GM19351 (cell line): Measurements from ENCODE around the gene BRCA2.

Source experiments
- ATAC-seq: cut with Tn5 transposase; IDR thresholded peaks from one replicate; pipeline ENCODE4 v1.9.1; 2021; ENCODE audit warnings: mild to moderate bottlenecking, moderate library complexity; ENCODE audit not compliant: unreplicated experiment

The BRCA2 gene, protein sequence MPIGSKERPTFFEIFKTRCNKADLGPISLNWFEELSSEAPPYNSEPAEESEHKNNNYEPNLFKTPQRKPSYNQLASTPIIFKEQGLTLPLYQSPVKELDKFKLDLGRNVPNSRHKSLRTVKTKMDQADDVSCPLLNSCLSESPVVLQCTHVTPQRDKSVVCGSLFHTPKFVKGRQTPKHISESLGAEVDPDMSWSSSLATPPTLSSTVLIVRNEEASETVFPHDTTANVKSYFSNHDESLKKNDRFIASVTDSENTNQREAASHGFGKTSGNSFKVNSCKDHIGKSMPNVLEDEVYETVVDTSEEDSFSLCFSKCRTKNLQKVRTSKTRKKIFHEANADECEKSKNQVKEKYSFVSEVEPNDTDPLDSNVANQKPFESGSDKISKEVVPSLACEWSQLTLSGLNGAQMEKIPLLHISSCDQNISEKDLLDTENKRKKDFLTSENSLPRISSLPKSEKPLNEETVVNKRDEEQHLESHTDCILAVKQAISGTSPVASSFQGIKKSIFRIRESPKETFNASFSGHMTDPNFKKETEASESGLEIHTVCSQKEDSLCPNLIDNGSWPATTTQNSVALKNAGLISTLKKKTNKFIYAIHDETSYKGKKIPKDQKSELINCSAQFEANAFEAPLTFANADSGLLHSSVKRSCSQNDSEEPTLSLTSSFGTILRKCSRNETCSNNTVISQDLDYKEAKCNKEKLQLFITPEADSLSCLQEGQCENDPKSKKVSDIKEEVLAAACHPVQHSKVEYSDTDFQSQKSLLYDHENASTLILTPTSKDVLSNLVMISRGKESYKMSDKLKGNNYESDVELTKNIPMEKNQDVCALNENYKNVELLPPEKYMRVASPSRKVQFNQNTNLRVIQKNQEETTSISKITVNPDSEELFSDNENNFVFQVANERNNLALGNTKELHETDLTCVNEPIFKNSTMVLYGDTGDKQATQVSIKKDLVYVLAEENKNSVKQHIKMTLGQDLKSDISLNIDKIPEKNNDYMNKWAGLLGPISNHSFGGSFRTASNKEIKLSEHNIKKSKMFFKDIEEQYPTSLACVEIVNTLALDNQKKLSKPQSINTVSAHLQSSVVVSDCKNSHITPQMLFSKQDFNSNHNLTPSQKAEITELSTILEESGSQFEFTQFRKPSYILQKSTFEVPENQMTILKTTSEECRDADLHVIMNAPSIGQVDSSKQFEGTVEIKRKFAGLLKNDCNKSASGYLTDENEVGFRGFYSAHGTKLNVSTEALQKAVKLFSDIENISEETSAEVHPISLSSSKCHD (N-terminal part only)

DNA sequence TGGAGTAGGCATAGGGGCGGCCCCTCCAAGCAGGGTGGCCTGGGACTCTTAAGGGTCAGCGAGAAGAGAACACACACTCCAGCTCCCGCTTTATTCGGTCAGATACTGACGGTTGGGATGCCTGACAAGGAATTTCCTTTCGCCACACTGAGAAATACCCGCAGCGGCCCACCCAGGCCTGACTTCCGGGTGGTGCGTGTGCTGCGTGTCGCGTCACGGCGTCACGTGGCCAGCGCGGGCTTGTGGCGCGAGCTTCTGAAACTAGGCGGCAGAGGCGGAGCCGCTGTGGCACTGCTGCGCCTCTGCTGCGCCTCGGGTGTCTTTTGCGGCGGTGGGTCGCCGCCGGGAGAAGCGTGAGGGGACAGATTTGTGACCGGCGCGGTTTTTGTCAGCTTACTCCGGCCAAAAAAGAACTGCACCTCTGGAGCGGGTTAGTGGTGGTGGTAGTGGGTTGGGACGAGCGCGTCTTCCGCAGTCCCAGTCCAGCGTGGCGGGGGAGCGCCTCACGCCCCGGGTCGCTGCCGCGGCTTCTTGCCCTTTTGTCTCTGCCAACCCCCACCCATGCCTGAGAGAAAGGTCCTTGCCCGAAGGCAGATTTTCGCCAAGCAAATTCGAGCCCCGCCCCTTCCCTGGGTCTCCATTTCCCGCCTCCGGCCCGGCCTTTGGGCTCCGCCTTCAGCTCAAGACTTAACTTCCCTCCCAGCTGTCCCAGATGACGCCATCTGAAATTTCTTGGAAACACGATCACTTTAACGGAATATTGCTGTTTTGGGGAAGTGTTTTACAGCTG lies at the start of gene BRCA2, which contains the start of gene ZAR1L:
Gene BRCA2 (plus strand): TSS at position 271 of the 790 bp plus-strand sequence. CDS start 953 bp downstream, outside the sequence.
Gene ZAR1L (minus strand): TSS at position 126 of the 790 bp plus-strand sequence. CDS start 3,438 bp downstream, outside the sequence.
- ATAC-seq, result peak; percentile 92

DNA sequence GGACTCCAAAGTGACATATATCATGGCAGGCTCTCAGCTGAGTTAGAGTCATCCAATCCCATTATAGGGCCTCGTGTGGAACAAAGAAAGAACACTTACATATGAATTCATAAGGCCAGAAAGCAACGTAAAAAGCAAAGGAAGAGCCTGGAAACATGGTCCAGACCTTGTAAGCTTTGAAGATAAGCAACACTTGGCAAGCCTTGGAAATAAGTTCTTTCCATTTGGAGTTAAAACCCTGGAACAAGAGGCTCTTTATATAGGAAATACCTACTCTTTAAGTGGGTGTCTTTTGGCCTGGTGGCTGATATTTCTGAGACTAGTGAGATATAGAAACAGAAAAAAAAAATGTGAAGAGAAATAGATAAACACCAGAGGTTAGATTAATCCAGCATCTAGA lies 49.6 kb upstream of the BRCA2 start:
- ATAC-seq, result no peak

DNA sequence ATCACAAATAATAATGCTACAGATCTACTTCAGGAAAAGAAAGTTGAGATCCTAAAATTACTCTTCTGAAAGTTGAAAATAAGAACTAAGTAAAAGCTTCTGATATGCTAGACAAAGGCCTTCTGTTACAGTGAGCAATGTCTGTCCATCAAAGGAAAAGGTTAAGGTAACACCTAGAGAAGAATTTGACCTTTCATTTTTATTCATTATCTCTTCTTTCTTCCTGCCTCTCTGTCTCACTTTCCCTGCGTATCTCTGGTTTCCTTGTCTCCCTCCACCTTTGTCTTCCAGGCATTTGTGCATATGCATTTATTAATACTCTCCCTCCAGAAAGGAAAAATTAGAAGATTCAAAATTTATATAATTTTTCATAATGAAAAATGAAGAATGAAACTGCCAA lies 49.2 kb upstream of the BRCA2 start:
- ATAC-seq, result no peak

DNA sequence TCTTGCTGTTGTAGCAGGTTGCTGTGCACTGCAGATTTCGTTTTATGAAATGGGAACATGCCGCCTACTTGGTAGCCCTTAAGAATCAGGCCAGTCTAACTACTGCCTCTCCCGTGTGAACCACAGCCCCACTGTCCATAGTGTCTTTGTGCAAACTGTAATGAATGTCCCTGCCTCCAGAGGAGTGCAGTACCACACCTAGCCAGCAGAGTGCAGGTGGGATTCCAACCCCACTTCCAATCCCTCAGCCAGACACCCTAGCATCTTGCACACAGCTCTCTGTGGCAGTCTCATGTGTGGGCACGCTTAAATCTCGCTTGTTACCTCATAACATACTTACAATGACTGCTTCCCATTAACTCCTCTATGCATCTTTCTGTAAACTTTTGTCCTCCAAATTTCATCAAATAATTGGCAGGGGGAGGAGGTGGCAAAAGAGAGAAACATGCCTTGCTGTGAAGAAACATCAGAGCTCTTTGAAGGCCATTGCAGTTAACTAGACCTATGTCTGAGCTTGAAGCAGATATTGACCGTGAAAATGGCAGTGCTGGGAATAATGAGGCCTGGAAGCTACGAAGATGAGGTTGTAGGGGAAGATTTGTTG lies 47.4 kb upstream of the BRCA2 start:
- peak; percentile 96 for ATAC-seq

DNA sequence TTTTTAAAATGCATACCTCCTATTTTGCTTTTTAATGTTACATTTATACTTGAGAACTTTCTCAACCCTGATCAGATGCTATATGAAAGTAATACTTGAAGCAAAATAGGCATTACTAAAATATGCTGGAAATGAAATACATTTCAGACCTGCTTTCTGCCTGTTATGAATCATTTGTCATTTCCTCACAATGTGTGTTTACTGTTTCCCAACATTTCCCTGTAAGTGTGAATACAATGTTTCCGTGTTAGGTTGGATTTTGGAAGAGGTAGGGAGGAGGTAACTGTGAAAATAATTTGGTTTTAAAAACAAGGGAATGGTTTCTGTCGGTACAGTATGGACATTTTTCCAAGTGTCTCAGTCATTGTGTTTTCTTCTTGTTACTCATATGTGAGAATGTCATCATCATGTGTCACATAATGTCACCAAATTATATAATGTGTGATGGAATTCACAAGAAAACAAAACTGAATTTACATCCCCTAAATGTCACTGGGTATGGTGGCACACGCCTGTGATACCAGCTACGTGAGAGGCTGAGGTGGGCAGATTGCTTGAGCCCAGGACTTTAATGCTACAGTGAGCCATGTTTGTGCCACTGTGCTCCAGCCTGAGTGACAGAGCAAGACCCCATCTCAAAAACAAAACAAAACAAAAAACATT lies 43.2 kb upstream of the BRCA2 start:
- no peak for ATAC-seq

DNA sequence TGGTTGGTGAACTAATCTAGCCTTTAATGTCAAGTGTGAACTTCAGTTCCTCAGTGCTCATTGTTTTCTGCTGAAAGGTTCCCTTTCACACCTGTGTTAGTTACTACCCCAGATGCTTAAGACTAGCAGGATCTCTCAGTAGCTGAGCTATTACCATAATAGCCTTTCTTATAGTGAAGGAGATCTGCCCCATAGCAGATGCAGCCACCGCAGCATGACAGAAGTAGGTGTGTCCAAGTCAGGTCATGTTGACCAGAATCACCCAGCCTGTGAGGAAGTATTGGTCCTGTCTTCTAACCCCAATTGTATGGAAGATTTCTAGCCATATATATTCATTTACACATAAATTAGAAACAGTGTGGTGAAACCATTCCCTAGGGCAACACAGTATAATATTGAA lies 37.5 kb upstream of the BRCA2 start:
- ATAC-seq, result peak; percentile 71

DNA sequence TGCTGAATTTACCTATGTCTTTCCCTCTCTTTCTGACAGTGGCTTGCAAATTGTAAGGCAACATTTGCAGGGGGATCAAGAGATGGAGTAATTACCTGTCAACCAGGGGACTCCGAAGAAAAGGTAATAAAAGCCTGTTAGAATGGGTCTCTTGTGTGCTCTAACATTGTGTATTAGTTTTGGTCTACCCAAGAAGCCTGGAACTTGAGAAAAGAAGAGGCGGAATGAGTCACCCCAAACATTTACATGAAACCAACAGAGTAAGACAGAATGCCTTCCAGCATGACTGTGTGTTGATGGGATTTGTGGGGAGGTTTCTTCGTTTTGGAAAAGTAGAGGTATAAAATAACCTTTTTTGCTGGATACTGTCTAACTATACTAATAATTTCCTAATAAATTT lies 36.9 kb upstream of the BRCA2 start:
- ATAC-seq, result peak; percentile 87

DNA sequence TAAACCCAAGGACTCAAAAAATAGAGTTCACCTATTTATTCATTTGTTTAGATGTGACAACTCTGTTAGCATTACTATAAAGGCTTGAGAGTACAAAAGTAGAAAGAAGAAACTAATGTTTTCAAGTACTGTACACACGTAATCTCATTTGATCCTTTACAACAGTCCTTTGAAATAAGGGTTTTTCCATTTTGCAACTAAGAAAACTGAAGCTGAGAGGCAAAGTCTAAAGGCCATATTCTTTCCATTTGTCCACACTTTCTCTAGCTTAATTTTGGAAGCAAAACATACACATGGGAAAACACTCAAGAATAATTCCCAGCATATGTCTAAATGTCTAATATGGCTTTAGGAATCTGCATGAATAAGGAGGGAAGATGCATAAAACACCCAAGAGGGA lies 34.2 kb upstream of the BRCA2 start:
- ATAC-seq, result no peak

DNA sequence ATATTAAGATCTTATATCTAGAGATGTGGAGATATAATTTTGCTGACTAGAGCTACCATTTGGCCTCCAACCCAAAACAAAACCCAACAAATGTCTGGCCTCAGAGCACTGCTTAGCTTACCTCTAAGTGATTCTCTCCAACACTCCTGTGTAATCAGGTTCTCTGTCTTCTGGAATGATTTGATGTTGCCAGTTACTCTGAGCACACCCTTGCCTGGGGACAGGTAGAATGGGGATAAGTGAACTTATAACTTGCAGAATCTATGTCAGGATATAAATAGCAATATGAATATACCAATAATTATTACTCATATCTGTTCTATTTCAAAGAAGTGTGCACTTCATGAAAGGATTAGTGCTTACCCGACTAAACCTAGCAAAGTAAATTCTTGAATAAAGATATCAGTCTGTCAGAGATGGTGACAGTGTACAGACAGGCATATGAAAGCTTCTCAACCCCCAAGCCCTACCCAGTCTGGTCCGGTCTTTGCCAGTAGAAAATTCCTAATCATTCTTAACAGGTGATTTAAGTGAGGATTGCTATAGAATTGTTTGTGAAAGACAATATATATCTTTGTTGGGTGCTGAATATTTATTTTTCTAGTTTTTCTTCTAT lies 33.1 kb upstream of the BRCA2 start:
- no peak for ATAC-seq

DNA sequence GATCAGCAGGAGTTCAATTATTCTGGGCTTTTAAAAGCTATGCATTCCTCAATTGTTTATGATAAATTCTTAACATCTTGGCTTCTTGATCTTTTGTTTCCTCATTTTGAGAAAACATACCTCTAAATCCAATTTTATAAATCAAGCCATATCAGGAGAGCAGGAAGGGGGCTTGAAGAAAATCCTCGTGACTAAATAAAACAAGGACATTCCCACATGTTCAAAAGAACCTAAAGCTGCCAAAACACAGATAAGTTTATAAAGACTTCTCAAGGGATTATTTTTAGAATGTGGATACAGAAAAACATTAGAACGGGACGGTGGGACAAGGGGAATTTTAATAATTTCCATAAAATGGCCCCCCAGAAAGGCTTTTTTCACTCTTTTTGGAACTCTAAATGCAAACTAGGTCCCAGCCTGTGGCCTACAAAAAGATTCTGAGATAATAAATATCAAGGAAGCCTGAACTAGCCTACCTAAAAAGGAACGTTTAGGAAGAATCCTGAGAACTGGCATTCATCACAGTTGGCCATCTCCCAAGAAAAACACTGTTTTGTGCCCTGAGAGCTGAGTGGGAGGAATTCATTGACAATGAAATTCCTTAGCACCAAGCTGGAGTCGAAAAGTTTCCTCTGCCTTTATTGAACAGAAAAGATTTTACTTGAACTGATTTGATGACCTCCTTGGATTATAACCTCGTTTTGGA lies 30.2 kb upstream of the BRCA2 start:
- ATAC-seq, result no peak

DNA sequence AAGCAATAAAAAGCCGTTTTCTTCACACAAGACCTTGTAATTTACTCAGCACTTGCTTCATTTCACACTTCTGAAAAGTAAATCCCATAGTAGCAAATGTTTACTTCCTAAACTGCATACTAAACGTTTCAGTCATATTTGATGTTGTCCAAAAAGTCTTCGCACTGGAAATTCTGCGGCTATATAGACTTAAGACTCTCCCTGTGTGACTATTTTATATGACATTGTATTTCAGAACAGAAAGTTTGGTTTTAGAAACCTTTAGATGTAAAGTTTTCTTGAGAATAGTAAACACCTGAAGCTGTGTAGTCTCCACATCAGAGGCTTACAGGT lies 29.7 kb upstream of the BRCA2 start:
- ATAC-seq, result no peak

DNA sequence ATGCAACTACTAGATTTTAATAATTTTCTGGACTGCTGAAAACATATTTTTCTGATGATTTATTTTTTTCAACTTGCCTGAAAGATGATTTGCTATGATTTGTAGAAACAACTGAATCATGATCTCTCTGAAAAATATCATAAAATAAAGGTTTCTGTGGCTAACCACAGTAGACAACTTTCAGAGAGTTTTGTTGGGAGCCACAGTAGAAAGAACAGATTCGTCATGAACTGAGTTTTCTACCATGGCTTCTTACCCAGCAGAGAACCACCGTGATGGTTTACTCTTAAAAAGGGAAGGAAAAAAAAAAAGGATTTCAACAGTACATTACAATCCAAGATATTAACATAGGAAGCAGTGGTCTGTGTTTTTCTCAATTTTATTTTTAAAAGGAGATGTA lies 18.1 kb upstream of the BRCA2 start:
- no peak for ATAC-seq

DNA sequence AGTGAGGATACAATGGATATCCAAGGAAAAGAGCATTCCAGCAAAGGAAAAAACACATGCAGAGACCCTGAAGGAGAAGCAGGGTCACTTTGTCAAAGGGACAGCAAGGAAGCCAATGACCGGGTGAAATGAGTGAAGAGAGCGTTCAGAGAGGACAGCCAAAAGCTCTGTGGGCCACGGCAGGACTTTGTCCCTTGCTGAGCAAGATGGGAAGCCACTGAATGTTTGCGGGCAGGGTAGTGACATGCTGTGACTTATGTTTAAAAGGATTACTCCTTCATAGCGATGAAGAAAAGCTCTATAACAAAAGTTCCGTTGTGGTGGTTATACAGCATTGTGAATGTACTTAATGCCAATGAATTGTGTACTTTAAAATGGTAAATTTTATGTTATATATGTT lies 16.6 kb upstream of the BRCA2 start:
- ATAC-seq, result no peak

DNA sequence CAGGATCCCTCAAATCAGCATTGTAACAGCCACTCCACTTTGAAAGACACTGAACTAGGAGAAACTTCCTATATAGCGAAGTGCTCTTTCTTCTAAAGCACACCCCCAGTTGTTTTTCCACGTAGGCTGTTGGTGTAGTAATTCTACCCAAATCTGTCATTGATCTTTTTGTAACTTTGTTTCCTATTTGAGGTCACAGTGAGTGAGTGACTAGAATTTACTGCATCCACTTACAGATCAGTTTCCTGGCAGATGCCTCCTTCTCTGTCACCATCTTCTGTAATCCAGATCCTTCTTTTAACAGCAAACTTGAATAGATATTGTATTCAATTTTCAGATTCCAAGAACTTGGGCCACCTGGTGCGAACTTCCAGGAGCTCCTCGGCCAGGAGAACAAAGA lies 15.4 kb upstream of the BRCA2 start:
- no peak for ATAC-seq

DNA sequence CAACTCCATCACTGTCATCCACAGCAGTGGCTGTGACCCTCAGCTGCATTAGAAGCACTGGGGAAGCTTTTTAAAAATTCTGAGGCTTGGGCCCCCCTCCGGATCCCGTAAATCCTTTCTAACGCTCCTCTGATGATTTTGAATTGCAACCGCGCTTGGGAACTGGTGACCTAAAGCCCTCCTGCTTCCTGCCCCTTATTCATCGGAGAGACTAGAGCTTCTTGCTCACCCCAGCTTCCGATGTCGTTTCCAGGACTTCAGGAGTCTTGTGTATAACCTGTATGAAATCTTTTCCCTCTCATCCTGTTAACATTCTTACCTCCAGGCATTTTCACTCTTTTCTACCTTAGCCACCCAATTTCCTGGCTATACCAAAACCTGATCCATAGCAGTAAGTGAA lies 14.9 kb upstream of the BRCA2 start:
- no peak for ATAC-seq

DNA sequence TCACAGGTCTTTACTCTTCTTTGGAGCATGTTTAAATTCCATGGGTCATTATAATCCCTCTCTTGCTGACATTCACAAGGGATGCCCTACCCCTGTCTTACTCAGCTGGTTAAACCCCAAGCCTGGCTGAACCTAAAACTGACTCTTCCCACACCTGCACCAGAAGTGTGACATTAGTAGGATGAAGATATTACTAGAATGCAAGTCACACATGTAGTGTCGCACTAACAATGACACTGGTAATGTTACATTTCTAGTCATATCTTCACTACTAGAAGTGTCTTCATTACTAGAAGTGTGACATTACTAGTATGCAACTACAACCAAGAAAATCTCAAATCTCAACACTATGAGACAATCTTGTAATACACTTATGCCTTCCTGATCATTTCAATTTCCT lies 14.4 kb upstream of the BRCA2 start:
- ATAC-seq, result no peak

DNA sequence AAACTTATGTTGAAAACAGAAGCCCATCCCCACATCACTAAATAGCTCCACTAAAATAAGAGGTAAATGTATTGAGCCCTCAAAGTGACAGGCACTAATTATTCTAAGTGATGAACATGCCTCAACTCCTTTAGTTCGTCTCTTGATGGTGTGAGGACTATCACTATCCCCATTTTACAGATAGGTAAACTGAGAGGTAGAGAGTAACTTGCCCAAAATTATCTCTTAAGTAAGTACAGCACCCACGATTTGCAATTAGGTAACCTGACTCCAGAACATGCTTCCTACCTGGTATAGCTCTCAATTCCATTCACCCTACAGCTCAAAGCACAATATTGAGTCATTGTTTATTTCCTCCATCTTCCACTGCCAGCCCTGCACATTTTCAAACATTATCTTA lies 12.8 kb upstream of the BRCA2 start:
- no peak for ATAC-seq

DNA sequence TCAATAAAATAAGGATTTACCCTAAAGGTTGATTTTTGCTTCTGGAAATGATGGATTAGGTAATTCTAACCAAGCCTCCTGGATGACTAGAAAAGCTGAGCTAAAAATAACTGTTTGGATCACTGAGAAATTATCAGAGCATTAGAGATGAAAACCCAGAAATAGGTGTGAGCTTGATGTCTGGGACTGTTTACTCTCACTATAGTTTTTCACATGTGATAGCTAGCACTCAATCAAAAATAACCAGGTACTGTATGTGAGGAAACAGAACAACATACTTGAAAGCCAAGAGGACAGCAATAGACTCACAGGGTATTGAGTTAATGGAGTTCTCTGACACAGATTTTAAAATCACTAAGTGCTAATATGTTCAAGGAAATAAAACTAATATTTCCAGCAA lies 9.7 kb upstream of the BRCA2 start:
- no peak for ATAC-seq
